HG03135 (cell line): ENCODE data around the gene MALT1.
"Not testable (repeated sequence)": the region's sequence is repeated elsewhere in the genome, so short reads cannot be mapped to it uniquely, and the experiment has no call there.

Source experiments
- ATAC-seq: cut with Tn5 transposase; IDR thresholded peaks from one replicate; pipeline ENCODE4 v1.9.1; 2021; ENCODE audit warnings: mild to moderate bottlenecking, moderate library complexity; ENCODE audit not compliant: unreplicated experiment

Gene MALT1, protein sequence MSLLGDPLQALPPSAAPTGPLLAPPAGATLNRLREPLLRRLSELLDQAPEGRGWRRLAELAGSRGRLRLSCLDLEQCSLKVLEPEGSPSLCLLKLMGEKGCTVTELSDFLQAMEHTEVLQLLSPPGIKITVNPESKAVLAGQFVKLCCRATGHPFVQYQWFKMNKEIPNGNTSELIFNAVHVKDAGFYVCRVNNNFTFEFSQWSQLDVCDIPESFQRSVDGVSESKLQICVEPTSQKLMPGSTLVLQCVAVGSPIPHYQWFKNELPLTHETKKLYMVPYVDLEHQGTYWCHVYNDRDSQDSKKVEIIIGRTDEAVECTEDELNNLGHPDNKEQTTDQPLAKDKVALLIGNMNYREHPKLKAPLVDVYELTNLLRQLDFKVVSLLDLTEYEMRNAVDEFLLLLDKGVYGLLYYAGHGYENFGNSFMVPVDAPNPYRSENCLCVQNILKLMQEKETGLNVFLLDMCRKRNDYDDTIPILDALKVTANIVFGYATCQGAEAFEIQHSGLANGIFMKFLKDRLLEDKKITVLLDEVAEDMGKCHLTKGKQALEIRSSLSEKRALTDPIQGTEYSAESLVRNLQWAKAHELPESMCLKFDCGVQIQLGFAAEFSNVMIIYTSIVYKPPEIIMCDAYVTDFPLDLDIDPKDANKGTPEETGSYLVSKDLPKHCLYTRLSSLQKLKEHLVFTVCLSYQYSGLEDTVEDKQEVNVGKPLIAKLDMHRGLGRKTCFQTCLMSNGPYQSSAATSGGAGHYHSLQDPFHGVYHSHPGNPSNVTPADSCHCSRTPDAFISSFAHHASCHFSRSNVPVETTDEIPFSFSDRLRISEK

GRCh38 chr18:58671111-58671631 lies at the start of gene MALT1:
TSS of gene MALT1 (plus strand) at chr18:58671465. CDS start at chr18:58671644, 179 bp downstream.
- ATAC-seq, result peak; percentile 82

DNA sequence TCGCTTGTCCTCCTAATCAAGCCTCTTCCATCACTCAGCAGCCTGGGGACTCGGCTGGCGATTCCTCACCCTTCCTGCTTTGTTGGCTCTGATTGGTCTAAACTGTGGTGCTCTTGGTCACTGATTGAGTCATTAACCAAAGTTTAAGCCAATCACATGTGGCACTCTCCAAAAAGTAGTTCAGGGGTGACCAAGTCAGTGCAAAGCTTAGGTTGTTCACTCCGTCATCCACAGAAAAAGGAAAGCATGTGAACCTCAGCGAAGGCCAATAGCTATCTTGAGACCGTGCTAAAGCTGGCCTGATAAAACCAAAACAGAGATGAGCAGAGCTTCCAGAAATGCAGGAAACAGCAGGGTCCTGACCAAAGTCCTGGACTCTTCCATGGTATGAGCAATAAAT lies 47.3 kb upstream of the MALT1 start:
- ATAC-seq, result no peak

DNA sequence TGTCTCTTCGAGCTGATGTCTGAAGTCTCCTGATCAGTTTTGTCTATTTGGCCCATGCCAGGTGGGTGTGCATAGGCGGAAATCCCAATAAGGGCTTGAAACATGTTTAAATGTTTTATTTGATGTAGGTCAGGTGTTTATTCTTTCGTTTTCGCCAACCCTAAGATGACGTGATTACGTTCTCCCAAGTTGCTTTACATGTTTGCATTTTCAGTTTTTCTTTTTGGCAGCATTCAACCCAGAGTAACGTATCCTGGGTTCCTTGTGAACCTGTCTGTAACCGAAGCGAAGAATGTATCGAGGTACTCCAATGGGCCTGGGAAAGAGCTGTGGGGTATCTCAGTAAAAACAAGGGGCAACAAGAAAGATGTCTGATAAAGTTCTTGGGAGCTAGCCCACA lies 45.4 kb upstream of the MALT1 start:
- no peak for ATAC-seq

DNA sequence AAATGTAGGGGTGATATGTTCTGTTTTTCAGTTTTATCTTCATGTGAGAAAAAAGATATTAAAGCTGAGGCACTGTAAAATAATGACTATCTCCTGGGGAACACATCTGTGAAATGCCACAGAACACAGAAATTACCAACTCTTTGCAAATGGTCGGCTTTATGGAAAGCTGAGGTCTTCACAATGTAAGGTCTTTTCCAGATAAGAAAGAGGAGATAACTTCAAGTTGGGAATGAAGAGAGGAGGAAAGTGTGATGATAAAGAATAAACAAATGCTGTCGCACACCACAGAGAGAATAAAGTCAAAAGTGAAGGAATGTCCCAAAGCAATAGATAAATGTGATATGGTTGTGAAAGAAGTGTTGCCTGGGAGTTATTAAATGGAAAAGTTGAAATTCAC lies 41.2 kb upstream of the MALT1 start:
- no peak for ATAC-seq

DNA sequence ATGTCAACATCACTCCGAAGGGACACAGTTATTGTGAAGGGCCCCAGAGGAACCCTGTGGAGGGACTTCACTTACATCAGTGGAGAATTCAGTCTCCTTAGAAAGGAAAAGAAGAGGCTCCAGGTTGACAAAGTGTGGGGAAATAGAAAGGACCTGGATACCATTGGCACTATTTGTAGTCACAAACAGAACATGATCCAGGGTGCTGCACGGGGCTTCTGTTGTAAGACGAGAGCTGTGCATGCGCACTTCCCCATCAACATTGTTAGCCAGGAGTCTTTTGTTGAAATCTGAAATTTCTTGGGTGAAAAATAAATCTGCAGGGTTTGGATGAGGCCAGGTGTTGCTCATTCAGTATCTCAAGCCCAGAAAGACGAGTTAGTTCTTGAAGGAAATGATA lies 40.0 kb upstream of the MALT1 start:
- ATAC-seq, result no peak

- no peak for ATAC-seq
Measured at GRCh38 chr18:58632552-58632951, 38.7 kb upstream of the MALT1 start.

DNA sequence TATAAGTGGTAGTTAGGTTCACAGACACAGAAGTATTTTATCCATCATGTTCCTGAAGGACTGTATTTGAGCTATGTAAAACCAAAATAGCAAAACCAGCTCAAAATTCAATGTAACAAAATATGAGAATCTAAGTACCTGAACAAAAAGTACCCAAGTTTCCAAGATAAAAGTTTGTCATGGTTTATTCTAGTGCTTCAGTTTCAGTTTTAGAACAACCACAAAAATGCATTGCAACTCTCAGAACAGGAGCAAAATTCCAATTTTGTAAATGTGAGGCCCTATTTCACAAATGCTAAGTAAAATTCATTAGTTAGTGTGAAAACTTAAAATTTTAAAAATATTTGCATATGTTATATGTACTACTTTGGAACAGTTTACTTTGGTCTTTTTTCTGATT lies 37.4 kb upstream of the MALT1 start:
- ATAC-seq, result no peak

GRCh38 chr18:58635891-58636290 lies 35.4 kb upstream of the MALT1 start:
- no peak for ATAC-seq

DNA sequence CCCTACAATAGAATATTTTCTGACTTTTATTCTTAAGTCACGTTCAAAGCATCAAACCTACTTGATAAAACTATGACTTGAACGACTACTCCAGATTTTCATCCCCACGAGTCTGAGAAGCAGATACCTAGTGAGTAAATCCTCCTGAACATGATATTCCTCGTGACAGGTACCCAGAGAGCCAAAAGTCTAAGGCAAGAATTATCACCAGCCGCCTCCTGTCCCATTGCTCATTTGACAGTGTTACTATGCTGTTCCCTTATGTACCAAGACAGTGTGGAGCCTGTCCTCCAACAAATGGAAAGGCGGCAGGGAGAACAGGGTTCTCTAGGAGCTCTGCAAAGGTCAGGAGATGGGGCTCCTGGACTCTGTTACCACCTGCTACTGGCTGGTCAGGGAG lies 34.1 kb upstream of the MALT1 start:
- no peak for ATAC-seq

DNA sequence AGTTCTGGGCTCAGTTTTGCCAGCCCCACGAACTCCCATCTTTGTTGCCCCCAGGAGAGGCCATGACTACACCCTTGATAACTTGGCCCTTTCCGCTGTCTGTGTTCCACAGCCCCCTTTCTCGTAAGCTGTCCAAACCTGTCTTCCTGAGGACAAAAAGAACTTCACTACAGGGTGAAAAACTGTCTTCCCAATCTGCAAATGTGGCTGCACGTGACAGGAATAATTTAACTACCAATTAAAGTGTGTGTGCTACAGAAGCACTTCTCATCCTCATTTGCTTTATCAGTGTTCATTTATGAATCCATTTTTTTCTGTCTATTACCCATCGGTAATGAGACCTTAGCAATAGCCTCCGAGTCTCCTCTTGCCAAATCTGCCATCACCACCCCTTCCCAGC lies 33.3 kb upstream of the MALT1 start:
- no peak for ATAC-seq

GRCh38 chr18:58638441-58638840 lies 32.8 kb upstream of the MALT1 start:
- no peak for ATAC-seq

DNA sequence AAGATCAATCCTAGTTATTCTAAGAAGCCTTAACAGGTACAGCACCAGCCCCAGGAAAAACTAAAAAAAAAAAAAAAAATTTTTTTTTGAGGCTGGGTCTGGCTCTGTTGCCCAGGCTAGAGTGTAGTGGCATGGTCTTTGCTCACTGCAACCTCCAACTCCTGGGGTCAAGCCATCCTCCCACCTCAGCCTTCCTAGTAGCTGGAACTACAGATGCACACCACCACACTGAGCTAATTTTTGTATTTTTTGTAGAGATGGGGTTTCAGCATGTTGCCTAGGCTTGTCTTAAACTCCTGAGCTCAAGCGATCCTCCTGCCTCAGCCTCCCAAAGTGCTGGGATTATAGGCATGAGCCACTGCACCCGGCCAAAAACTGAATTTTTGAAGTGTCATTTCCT lies 32.0 kb upstream of the MALT1 start:
- no peak for ATAC-seq

GRCh38 chr18:58639751-58640427 lies 31.4 kb upstream of the MALT1 start:
- peak; percentile 58 for ATAC-seq

- no peak for ATAC-seq
Measured at GRCh38 chr18:58640428-58640805, 30.8 kb upstream of the MALT1 start.

DNA sequence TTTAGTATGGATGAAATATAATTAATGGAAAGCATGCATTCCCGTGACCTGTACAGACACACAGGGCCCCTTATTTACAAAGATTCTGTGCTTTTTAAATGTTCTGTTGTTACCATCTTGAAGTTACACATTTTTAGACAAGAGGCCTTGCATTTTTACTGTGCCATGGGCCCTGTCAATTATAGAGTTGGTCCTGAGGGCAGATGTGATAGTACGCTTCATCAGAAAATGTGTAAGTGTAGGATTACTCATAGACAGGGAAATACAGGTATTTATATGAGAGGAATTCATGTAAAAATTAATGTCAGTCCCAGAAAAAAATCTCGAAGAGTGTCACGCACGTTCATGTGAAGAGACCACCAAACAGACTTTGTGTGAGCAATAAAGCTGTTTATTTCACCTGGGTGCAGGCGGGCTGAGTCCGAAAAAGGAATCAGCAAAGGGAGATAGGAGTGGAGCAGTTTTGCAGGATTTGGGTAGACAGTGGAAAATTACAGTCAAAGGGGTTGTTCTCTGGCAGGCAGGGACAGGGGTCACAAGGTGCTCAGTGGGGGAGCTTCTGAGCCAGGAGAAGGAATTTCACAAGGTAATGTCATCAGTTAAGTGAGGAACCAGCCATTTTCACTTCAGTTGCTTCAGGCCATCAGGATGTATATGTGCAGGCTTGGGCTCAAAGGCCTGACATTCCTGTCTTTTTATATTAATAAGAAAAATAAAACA lies 30.2 kb upstream of the MALT1 start:
- ATAC-seq, result no peak

DNA sequence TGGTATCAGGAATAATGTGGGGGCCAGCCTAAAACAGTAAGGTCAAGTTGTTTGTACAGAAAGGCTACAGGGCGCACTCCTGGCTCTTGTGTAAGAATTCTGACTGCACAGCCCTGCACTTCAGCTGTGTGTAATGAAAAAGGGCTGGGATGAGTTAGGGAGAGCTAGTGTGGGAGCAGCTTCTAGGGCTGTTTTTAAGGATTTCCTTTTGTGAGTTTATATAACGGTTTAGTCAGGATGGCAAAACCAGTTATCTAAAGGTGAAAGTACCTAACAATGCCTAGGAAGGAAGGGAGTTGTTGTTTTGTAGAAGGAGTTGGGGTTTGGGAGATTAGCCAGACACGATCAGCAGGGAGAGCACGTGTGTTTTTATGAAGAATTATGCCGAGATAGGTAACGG lies 27.7 kb upstream of the MALT1 start:
- ATAC-seq, result not testable (repeated sequence)

- no peak for ATAC-seq
Measured at GRCh38 chr18:58645398-58645797, 25.9 kb upstream of the MALT1 start.

DNA sequence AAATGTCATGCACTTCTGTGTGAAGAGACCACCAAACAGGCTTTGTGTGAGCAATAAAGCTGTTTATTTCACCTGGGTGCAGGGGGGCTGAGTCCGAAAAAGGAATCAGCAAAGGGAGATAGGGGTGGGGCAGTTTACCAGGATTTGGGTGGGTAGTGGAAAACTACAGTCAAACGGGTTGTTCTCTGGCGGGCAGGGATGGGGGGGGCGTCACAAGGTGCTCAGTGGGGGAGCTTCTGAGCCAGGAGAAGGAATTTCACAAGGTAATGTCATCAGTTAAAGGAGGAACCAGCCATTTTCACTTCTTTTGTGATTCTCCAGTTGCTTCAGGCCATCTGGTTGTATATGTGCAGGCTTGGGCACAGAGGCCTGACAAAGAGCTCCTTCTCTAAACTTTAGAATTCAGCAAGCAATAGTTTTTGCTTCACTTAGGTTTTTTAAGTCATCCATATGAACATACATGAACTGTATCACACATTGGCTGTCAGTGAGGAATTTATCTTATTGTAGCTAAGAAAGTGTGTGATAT lies 24.9 kb upstream of the MALT1 start:
- ATAC-seq, result no peak

GRCh38 chr18:58649966-58650816 lies 21.1 kb upstream of the MALT1 start:
- peak; percentile 64 for ATAC-seq

GRCh38 chr18:58650830-58651229 lies 20.4 kb upstream of the MALT1 start:
- ATAC-seq, result not testable (repeated sequence)
